GM21619 (cell line): ENCODE data around the gene OSGEPL1.
"Not testable (repeated sequence)": the region's sequence is repeated elsewhere in the genome, so short reads cannot be mapped to it uniquely, and the experiment has no call there.

Experiments used
- ATAC-seq: cut with Tn5 transposase; IDR thresholded peaks from one replicate; pipeline ENCODE4 v1.9.1; 2021; ENCODE audit not compliant: unreplicated experiment

Gene OSGEPL1, protein sequence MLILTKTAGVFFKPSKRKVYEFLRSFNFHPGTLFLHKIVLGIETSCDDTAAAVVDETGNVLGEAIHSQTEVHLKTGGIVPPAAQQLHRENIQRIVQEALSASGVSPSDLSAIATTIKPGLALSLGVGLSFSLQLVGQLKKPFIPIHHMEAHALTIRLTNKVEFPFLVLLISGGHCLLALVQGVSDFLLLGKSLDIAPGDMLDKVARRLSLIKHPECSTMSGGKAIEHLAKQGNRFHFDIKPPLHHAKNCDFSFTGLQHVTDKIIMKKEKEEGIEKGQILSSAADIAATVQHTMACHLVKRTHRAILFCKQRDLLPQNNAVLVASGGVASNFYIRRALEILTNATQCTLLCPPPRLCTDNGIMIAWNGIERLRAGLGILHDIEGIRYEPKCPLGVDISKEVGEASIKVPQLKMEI

DNA sequence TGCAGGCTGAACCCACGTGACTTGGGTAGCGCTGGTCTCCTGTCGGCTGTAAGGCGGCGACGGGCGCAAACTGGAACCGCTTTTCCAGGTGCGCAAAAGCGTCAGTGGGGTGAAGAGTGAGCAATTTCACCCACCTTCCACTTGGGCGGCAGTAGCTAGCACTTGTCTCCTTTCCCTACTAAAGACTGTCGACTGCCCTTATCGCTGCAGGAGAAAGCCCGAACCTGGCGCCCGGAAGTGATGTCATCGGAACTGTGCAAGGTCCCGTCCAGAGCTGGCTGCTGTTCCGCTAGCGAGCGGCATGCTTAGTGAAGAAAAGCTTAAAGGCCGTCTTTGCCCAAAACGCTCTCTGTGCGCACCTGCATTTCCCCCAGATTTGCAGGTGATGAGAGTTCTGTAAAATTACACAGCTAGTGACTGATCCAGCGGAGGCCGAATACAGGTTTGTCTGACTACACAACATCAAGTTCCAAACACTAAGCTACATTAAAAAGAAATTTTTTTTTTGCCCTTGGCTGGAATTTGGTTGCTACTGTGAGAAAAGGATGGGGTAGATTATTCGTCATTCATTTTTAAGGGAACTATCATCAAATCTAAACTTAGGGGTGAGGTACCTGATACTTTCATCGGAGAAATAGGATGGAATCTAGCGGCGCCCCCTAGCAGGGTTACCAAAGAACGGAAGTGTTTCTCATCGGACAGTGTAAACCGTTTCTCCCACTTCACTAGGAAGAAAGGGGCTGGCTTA is at the start of gene OSGEPL1:
Gene OSGEPL1, minus strand, starts transcription at position 242 of the 748 bp plus-strand sequence. CDS start 1,152 bp downstream, outside the sequence.
- peak; percentile 95 for ATAC-seq

DNA sequence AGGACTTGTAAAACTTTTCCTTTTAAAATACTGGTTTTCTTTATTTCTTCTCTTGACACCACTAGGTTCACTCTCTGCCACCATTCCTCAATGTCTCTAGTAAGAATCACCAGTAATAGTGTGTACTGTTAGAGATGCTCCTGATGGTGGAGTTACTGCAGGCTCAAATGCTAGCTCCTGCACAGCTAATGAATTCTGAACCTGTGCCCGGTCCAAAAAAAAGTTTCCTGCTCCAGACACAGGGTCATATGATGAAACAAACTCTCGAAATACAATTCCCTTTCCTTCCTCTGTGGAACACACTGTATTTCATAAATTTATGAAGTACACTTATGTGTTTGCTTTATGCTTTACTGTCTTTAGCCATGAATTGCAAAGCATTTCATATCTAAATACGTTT is 40.8 kb upstream of the OSGEPL1 start:
- ATAC-seq, result no peak

DNA sequence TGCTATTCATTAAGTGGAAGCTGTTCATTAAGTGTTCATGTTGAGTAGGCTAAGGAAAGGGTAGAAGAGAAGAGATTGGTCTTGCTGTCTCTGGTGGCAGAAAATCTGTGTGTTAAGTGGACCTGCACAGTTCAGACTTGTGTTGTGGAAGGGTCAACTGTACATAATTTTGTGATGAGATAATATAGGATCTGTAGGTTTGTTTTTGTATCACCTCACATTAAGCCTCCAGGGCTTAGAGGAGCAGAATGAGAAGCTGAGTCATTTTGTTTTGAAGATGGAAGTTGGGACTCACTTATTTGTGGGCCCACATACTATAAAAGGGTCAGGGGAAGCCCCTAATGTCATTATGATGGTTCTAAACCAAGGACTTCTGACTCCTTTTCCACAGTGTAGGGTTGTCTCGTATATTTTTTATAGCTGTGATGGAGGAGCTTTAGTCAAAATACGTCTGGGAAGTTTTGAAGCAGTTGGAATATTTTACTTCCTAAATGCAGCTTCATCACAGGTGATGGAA is 39.9 kb upstream of the OSGEPL1 start:
- no peak for ATAC-seq

DNA sequence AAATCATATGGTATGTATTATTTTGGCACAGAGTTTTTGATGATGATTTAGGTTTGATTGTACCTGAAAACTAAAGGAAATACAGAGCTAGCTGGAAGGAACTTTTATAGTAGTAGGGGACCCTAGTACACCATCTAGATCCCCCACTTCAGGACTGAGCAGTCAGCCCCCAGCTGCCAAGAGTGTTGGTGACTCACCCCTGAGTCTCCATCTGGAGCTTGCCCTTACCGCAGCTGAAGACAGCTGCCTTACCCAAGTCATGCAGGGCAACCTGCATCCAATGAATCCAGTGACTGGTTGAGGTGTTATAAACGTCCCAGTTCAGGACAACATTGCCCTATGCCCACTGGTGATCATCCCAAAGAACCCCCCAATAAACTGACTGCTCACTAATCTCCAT is 36.9 kb upstream of the OSGEPL1 start:
- no peak for ATAC-seq

DNA sequence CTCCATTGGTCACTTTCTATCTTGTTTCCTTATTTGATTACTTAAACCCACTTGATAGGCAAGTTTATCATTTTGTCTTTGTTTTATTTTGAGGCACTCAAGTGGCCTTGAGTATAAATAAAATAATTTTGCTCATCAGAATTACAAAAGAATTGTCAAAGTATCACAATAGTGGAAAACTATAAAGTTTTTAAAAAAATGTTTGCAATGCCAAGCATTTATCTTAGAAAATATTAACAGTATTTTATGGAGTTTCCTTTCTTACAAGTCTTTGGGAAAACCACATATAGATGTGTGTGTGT is 36.4 kb upstream of the OSGEPL1 start:
- ATAC-seq, result no peak

DNA sequence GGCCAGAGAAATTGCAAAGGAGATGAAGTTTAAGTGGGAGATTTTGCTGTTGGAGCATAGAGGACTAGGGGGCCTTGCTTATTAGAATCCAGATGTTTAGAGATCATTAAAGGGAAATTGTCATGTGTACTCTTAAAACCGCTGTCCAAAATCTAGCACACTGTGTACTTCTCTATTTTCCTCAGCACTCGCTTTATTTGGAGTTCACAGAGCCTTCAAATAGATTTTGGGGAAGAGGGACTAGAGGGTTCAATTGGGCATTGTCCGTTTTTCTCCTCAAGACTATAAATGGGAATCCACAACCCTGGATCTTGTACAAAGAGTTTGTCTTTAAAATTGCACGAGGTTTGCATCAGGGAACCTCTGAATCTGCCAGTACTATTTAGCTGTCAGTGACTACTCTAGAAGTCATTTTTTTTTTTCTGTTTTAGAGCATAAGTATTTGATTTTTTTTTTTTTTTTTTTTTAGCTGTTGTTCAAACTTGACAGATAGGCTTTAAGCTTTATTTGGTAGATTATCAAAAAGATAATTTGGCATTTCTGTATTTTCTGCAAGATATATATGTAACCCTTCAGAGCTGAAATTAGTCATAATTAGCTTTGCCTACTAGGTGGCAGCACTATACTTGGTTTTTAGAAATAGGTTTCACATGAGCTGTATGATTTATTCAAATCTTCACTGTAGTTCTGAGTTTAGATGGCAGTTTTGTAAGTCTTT is 35.9 kb upstream of the OSGEPL1 start:
- peak; percentile 84 for ATAC-seq

DNA sequence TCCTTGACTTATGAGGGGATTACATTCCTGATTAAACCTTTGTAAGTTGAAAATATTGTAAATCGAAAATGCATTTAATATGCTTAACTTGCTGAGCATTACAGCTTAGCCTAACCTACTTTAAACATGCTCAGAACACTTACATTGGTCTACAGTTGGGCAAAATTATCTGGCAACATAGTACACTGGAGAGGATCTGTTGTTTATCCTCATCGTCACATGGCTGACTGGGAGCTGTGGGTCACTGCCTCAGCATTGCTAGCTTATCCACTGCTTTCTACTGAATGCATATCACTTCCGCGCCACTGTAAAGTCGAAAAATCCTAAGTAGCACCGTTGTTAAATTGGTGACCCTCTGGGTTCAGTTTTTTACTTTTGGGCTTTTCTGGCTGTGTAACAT is 35.3 kb upstream of the OSGEPL1 start:
- ATAC-seq, result no peak

DNA sequence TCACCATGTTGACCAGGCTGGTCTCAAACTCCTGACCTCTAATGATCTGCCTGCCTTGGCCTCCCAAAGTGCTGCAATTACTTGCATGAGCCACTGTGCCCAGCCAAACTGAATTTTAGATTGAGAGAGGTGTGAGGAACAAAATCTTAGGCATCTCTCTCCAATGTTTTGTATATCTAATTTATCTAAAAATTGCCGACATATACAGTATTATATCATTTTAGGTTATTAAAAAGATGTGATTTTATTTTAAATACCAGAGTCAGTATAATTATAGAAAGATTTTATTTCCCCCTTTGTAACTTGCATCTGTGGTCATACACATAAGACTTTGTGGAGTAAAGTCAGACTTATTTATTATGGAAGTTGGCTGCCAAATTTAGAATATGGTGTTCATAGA is 31.7 kb upstream of the OSGEPL1 start:
- ATAC-seq, result no peak

DNA sequence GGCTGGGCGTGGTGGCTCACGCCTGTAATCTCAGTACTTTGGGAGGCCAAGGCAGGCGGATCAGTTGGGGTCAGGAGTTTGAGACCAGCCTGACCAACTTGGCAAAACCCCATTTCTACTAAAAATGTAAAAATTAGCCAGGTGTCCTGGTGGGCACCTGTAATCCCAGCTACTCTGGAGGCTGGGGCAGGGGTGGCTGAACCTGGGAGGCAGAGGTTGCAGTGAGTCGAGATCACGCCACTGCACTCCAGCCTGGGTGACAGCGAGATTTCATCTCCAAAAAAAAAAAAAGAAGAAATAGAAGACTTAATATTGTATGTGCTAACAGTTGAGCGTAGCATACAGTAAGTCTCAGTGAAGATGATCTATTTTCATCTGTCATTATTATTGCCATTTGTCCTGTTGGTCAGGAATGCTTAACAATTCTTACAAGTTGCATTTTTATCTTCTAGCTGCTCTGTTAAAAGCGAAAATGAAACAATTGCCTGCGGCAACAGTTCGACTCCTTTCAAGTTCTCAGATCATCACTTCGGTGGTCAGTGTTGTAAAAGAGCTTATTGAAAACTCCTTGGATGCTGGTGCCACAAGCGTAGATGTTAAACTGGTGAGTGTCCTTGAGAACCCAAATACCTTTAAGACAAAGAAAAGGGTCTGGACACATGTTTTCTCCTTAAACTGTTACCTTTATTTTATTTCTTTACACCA is 28.9 kb upstream of the OSGEPL1 start:
- no peak for ATAC-seq

DNA sequence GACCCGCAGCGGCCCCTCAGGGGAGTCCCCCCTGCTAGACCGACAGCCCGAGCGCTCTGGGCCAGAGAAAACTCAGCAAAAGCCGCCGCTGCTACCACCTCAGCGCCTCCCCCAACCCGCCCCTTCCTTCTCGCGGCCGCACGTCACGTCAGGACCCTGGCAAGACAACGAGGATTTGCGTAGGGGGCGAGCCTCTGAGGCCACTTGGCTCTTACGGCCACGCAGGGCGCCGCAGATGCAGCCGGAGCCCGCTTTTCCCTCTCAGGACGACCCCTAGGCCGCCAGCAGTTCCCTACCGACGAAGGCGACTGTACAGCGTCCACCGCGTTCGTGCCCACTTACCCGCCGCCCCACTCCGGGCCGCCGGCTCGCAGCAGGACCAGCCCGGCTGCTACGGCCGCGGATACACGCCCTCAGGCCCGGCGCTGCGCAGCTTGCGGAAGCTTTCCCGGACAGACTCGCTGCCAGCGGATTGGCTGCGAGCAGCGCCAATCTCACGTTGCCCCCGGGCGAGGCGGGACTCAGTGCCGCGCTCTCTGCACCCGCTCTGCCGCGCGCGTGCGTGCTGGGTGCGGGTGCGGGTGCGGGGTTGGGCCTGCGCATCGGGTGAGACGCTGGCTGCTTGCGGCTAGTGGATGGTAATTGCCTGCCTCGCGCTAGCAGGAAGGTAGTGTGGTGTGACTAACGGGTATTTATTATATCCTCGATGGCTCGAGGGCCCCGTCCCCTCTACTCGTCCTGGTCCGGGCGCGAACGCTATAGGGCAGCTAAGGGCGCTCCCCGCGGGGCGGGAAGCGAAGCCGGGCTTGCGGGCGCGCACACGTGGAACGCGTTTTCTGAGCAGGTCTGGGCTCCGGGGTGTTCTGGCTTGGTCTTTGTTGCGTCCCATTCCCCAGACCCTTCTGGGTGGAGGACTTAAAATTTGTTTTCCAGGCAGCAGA is 21.6 kb upstream of the OSGEPL1 start, which contains the start of the genes ORMDL1 and PMS1:
Gene ORMDL1, minus strand, starts transcription at position 413 of the 941 bp plus-strand sequence. CDS start 1,744 bp downstream, outside the sequence.
Gene PMS1, plus strand, starts transcription at position 524 of the 941 bp plus-strand sequence. CDS start 7,360 bp downstream, outside the sequence.
- peak; percentile 91 for ATAC-seq

DNA sequence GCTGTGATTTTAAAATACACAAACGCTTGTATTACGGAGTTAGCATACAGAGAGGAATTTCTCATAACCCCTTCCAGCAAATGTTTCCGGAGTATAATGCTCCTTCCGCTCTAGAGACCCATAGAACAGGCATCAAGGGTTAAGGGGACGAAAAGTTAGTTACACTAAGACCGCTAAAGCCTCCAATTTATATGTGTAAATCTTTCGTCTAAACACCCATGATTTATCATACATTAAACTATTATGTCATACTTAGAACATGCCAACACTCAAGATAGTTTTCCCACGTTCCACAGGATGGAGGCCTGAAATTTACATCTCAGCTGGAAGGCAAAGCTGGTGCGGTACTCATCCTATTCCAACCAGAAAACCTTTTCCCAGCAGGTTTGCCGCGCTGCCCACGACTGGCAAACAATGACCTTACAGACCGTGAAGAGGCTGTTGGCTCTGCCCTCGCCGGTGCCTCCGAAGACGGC is 20.9 kb upstream of the OSGEPL1 start:
- peak; percentile 16 for ATAC-seq

DNA sequence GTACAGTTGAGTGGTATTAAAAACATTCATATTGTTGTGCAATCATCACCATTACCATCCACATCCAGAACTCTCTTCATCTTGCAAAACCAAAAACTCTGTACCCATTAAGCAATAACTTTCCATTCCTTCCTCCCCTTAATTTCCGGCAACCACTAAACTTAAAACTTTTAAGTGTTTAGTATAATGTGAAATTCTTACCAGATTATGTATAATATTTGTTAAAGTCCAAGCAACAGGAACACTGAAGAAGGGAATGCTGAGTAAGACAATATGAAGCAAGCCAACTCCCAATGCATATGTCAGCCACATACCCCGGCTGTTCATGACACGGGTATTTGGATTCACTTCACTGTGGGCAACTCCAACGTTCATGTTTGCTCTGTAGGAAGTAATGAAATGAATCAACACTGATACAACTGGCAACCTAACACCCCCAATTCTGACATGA is 19.7 kb upstream of the OSGEPL1 start:
- ATAC-seq, result no peak

DNA sequence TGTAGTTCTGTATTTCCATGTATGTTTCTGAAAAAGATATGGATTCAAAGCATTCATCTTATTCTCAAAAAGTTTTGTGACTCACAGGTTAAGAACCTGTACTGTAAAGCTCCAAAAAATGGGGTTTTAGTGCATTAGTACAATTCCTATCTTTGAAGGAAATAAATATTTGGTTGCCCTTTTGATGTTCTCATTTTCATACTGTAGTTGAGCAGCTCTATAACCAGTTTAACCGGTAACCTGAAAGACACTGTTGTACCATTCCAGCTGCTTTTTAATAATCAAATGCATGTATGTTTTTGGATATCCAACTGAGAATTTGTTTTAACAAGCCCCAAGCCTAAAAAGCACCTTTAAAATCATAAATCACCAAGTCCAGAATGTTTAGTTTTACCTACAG is 9.6 kb upstream of the OSGEPL1 start:
- no peak for ATAC-seq

DNA sequence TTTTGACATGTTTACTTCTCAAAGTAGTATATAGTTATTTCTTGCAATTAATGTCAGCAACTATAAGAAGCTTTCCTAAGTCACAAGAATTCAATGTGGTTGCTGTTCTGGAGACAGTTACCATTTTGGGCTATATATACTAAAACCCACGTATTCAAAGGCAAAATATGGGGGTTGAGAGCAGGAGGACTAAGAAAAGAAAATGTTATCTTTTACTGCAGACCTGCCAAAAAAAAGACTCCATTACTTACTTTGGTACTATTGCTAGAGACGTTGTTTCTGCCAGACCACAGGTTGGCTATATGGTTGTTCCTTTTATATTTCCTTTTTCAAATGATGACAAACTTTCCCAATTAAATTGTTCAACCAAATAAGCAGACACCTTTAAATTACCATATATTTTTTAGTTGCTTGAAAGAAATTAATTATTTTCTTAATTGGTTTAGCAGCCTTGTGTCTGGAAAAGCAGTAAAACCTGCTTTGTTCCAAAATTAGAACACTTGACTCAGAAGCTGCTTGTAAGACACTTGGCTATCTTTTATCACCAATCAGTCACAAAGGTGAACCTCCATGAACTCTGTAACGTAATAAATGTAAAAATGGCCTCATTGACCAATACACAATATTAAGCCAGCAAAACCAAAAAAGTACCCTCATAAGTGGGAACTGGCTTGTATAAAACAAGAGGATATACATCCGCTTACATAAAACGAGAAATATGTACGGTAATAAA is 8.2 kb upstream of the OSGEPL1 start:
- no peak for ATAC-seq

DNA sequence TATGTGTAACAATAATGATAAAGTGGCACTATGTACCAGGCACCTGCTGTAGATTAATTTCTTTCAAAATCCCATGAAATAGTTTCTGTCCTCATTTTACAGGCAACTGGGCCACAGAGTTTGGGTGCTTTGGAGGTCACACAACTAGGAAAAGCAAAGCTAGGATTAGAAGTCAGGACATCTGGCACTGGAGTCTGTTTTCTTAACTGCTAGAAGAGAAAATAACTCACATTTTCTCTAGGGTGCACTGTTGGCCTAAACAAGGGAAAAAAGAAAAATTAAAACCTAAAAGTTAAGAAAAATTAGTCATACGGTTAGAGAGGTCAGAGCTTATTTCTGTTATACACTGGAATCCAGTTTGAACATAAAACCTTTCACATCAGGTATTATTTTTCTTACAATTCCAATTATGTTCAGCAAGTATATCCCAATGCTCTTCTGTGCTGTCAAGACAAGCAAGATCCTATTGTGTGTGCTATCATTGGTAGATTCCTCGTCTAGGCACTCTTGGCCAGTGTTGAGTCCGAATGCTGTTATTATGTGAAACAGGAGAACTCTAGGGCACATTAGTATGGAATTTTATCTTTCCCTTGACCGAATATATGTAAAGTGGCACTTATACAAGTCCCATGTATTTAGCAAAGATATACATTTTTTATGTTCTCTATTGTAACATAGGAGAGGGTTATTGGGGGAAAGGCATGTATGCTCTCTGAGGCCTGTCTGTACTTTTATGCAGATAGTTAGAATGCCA is 1.5 kb upstream of the OSGEPL1 start:
- ATAC-seq, result no peak

DNA sequence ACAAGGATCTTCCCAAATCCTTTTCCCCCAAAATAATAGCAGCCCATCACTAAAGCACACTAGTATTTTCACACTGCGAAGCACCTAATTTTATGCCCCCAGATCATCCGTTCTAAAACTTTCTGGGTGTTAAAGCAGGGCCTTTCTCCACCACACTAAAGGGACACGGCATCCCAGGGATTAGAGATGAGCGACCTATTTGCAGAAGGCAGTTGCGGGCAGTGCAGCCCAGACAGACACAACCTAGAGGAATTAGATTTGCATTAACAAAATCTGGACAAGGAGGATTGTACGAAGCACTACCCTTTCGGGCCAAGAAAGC is 402 bp downstream of the OSGEPL1 start:
- ATAC-seq, result no peak

DNA sequence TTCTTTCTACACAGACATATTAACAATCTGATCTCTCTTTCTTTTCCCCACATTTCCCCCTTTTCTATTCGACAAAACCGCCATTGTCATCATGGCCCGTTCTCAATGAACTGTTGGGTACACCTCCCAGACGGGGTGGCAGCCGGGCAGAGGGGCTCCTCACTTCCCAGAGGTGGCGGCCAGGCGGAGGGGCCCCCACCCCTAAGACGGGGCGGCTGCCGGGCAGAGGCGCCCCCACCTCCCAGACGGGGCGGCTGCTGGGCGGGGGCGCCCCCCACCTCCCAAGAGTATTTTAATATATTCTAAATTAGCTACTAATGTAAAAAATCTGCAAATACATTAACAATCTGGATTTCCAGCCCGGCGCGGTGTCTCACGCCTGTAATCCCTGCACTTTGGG is 2.4 kb downstream of the OSGEPL1 start:
- not testable (repeated sequence) for ATAC-seq

DNA sequence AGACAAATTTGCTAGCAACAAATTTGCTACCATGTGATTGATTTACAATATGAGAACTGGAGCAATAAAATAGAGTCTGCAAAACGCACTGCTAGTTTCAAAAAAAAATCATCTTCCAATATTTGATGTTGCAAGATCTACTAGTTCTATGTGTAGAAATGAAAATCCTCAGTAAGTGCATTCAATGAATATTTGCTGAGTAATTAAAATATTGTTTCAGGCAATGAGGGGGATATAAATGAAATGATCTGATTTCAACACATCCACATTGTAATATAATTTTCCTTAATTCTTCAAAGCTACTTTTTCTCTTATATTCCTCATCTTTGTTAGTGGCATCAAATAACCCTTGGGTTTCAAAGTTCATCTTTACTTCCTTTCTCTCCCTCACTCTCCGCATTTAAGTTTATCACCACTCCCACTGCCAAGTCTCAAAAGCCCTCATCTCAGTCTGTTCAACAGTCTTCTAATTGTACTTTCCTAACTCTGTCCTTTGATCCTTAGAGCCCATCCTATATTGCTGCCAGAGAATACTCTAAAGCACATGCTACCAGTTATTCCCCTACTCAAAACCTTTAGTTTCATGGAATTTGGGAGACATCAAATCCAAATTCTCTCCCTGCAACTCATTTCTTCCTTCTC is 6.2 kb downstream of the OSGEPL1 start:
- ATAC-seq, result no peak
